SK-N-SH (cell line): ENCODE data around the gene CCDC91. TPM values are rescaled to one million over a fixed set of nuclear protein-coding genes. Genes with fewer than 3 reads are reported as not detected.

Source experiments
- CTCF ChIA-PET: fragments of 300-600, 350-600 bp; formaldehyde crosslinking; extraction: SDS; loops from one replicate; lab custom pipeline; 2021; lab: Yijun Ruan, JAX
- POLR2A ChIA-PET: fragments of 350-600 bp; sonication (Branson Sonifier 250); formaldehyde crosslinking; extraction: SDS; loops from one replicate; lab custom pipeline; 2020; ENCODE audit warnings: antibody characterized with exemption, inconsistent platforms; lab: Yijun Ruan, JAX
- DNase-seq: peaks from one replicate; pipeline ENCODE4 v3.0.0; 2012
- H2AFZ ChIP-seq: fragments of 200-600 bp; sonication (generic); 2 replicates; pipeline ENCODE4 v1.8.1; 2016; ENCODE audit warnings: antibody characterized with exemption, mild to moderate bottlenecking, low read depth
- H3F3A ChIP-seq: fragments of 200-600 bp; sonication (generic); replicated peaks from 2 replicates; pipeline ENCODE3; 2016; ENCODE audit warnings: antibody characterized with exemption, mild to moderate bottlenecking; ENCODE audit not compliant: insufficient read depth
- H3K27ac ChIP-seq, 2 experiments: fragments of 200-500 bp in 1 of 2; fragments of 200-600 bp in 1 of 2; sonication (Bioruptor generic) in 1 of 2; sonication (generic), shearing (Covaris generic) in 1 of 2; 2 replicates each; pipeline versions ENCODE4 v1.5.1 to v1.6.1; 2014 to 2016; ENCODE audit warnings: low read depth in 2 of 2, inconsistent platforms in 1 of 2, low read length in 1 of 2, mild to moderate bottlenecking in 1 of 2, mixed read lengths in 1 of 2
- H3K27me3 ChIP-seq: fragments of 200-600 bp; sonication (generic), shearing (Covaris generic); 2 replicates; pipeline ENCODE4 v1.6.1; 2016; ENCODE audit warnings: mixed run types; ENCODE audit not compliant: insufficient read depth
- H3K36me3 ChIP-seq, 2 experiments: fragments of 200-500 bp in 1 of 2; fragments of 200-600 bp in 1 of 2; sonication (Bioruptor generic) in 1 of 2; sonication (generic) in 1 of 2; replicated peaks in 1 of 2; 2 replicates each; pipeline versions ENCODE3 to v1.5.1; 2014 to 2016; ENCODE audit warnings: low read length in 1 of 2, mild to moderate bottlenecking in 1 of 2; ENCODE audit not compliant: insufficient read depth in 2 of 2, control insufficient read depth in 1 of 2
- H3K4me1 ChIP-seq, 2 experiments: fragments of 200-500 bp in 1 of 2; fragments of 200-600 bp in 1 of 2; sonication (Bioruptor generic) in 1 of 2; sonication (generic), shearing (Covaris generic) in 1 of 2; 2 replicates each; pipeline versions ENCODE4 v1.5.1 to v1.6.1; 2014 to 2016; ENCODE audit warnings: low read depth in 1 of 2, low read length in 1 of 2, mixed run types in 1 of 2; ENCODE audit not compliant: insufficient read depth in 2 of 2, control insufficient read depth in 1 of 2
- H3K4me2 ChIP-seq: fragments of 200-600 bp; sonication (generic), shearing (Covaris generic); 2 replicates; pipeline ENCODE4 v1.6.1; 2017; ENCODE audit warnings: mixed run types
- H3K4me3 ChIP-seq, 2 experiments: fragments of 200-500 bp in 1 of 2; fragments of 200-600 bp in 1 of 2; sonication (Bioruptor generic) in 1 of 2; sonication (generic), shearing (Covaris generic) in 1 of 2; 2 replicates each; pipeline versions ENCODE4 v1.5.1 to v1.8.1; 2014 to 2016; ENCODE audit warnings: low read depth in 2 of 2, inconsistent platforms in 1 of 2, low read length in 1 of 2, mild to moderate bottlenecking in 1 of 2, mixed read lengths in 1 of 2, moderate library complexity in 1 of 2
- H3K79me2 ChIP-seq: fragments of 200-600 bp; sonication (generic); 2 replicates; pipeline ENCODE4 v1.8.1; 2017; ENCODE audit warnings: mild to moderate bottlenecking; ENCODE audit not compliant: insufficient read depth
- H3K9ac ChIP-seq: fragments of 200-600 bp; sonication (generic); 2 replicates; pipeline ENCODE4 v1.6.1; 2017; ENCODE audit warnings: mixed run types
- H3K9me2 ChIP-seq: fragments of 200-600 bp; sonication (generic); 2 replicates; pipeline ENCODE4 v1.6.1; 2017; ENCODE audit warnings: mixed run types
- H3K9me3 ChIP-seq: fragments of 200-600 bp; sonication (generic); 2 replicates; pipeline ENCODE4 v1.6.1; 2017; ENCODE audit warnings: mixed run types, mild to moderate bottlenecking, moderate library complexity
- H4K20me1 ChIP-seq: fragments of 200-600 bp; sonication (generic); 2 replicates; pipeline ENCODE4 v1.6.1; 2017; ENCODE audit warnings: mild to moderate bottlenecking, mixed run types; ENCODE audit not compliant: insufficient read depth
- FOXM1 ChIP-seq: IDR thresholded peaks from 2 replicates; pipeline ENCODE4 v1.4.0; 2012; ENCODE audit warnings: low read depth, mild to moderate bottlenecking
- GABPA ChIP-seq: IDR thresholded peaks from 2 replicates; pipeline ENCODE4 v1.4.0; 2012; ENCODE audit warnings: low read depth, mild to moderate bottlenecking
- JUND ChIP-seq: IDR thresholded peaks from 2 replicates; pipeline ENCODE4 v1.4.0; 2012
- NFIC ChIP-seq: IDR thresholded peaks from 2 replicates; pipeline ENCODE4 v1.4.0; 2012; ENCODE audit warnings: borderline replicate concordance
- RAD21 ChIP-seq: IDR thresholded peaks from 2 replicates; pipeline ENCODE4 v1.6.1; 2012; ENCODE audit warnings: mild to moderate bottlenecking, low read length
- RFX5 ChIP-seq: IDR thresholded peaks from 2 replicates; pipeline ENCODE4 v1.6.1; 2012; ENCODE audit warnings: mild to moderate bottlenecking, improper control_type of control experiment, low read length
- TCF12 ChIP-seq: IDR thresholded peaks from 2 replicates; pipeline ENCODE4 v1.4.0; 2012
- YY1 ChIP-seq: IDR thresholded peaks from 2 replicates; pipeline ENCODE4 v1.4.0; 2012; ENCODE audit warnings: low read depth, mild to moderate bottlenecking
- WGBS: methylation state at CpG from one replicate; pipeline ENCODE4 v1.1.6; 2017; ENCODE audit warnings: low lambda C conversion rate; 5-methylcytosine and 5-hydroxymethylcytosine counted together
- polyA plus RNA-seq, 3 experiments: library from polyadenylated mRNA; depleted of rRNA; stranded (reverse); fragments of >200 nt; gene quantifications; 2 replicates each; pipeline ENCODE4 v1.2.3, GENCODE V29; 2012
- TF ChIP-seq, protein P1 (sequence below): IDR thresholded peaks from 2 replicates; pipeline ENCODE4 v1.4.0; 2012; ENCODE audit warnings: low read depth
- TF ChIP-seq, protein P2 (sequence below): IDR thresholded peaks from 2 replicates; pipeline ENCODE4 v1.4.0; 2012; ENCODE audit warnings: low read depth, borderline replicate concordance
- TF ChIP-seq, protein P3 (sequence below): IDR thresholded peaks from 2 replicates; pipeline ENCODE4; 2012
- TF ChIP-seq, protein P4 (sequence below): fragments of 150-350 bp; IDR thresholded peaks from 2 replicates; pipeline ENCODE4 v1.6.1; 2016; ENCODE audit warnings: mild to moderate bottlenecking, low read depth, low read length
- TF ChIP-seq, protein P5 (sequence below): fragments of 200-600 bp; sonication (generic); IDR thresholded peaks from 2 replicates; pipeline ENCODE4 v1.6.1; 2017; ENCODE audit warnings: antibody characterized with exemption, mild to moderate bottlenecking, moderate library complexity

The CCDC91 gene
- polyA plus RNA-seq, 1 of the 3 experiments (the other 2 are of a cell fraction): 13.0 TPM

DNA sequence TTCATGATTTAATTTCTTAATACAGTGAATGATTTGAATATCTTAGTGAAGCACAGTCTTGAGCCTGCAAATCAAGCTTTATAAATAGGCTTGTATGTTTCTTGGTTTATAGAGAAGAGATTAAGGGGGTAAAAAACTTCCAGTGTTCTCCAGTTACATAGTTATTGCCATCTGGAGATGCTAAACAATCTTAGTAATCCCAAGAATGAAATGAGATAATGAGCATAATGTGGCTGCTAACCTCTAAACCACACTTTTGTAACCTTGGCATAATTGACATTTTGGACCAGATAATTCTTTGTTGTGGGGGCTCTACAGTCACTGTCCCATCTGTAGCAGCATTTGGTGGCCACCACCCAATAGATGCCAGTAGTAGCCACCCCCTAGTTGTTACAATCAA lies 316.8 kb downstream of the CCDC91 start:
- Histone ChIP-seq H3K9ac (no peak overlapping the region), H3K9me2 (no peaks in the 10 kb centered on the region), H3K79me2 (no peaks in the 10 kb centered on the region), H3K4me3 (no peak overlapping the region), H3K9me3 (no peaks in the 10 kb centered on the region), H3K27ac (peak overlapping the region in 1 of 2 experiments; percentile 64; a peak in 1 of 4 replicates), H3K4me2 (no peak overlapping the region), H3K36me3 (no peaks in the 10 kb centered on the region), H3F3A (no peaks in the 10 kb centered on the region), H2AFZ (no peak overlapping the region), H4K20me1 (no peaks in the 10 kb centered on the region), H3K27me3 (no peaks in the 10 kb centered on the region), H3K4me1 (no peaks in the 10 kb centered on the region; a peak in 2 of 4 replicates)
- CTCF ChIA-PET: no interaction called here
- POLR2A ChIA-PET: no interaction called here
- TF ChIP-seq, protein P1, sequence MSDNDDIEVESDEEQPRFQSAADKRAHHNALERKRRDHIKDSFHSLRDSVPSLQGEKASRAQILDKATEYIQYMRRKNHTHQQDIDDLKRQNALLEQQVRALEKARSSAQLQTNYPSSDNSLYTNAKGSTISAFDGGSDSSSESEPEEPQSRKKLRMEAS: no peak
- TF ChIP-seq TCF12 (peak; percentile 69; the same call in 1 of the 2 replicates), JUND (no peak), NFIC (peak; percentile 13; the same call in 1 of the 2 replicates)
- TF ChIP-seq, protein P2, sequence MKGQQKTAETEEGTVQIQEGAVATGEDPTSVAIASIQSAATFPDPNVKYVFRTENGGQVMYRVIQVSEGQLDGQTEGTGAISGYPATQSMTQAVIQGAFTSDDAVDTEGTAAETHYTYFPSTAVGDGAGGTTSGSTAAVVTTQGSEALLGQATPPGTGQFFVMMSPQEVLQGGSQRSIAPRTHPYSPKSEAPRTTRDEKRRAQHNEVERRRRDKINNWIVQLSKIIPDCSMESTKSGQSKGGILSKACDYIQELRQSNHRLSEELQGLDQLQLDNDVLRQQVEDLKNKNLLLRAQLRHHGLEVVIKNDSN: no peak
- TF ChIP-seq, protein P3, sequence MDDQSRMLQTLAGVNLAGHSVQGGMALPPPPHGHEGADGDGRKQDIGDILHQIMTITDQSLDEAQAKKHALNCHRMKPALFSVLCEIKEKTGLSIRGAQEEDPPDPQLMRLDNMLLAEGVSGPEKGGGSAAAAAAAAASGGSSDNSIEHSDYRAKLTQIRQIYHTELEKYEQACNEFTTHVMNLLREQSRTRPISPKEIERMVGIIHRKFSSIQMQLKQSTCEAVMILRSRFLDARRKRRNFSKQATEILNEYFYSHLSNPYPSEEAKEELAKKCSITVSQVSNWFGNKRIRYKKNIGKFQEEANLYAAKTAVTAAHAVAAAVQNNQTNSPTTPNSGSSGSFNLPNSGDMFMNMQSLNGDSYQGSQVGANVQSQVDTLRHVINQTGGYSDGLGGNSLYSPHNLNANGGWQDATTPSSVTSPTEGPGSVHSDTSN: peak; percentile 17; the same call in 1 of the 2 replicates
- no peak for DNase-seq

DNA sequence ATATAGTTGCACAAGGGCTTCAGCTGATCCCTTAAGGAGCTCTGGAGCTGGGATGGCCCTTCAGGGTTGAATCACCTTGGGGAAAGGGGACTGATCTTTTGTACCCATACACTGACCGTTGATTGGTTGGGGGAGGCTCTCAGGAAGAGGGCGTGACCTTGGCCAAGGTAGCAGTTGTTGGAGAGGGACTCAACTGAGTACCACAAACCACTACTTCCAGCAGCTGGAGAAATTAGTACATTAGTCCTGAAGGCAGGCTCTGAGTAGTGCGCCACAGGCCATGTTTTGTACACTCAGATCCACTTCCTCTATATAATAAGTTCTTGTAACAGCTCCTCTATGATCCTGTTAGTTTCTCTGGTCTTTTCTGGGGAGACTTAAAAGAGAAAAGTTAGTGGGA lies 317.6 kb downstream of the CCDC91 start:
- H3K4me1 ChIP-seq: no peaks in the 10 kb centered on the region; a peak in 2 of 4 replicates
- no peak overlapping the region for H3K4me3 ChIP-seq
- 92% methylated on average over 3 of the region's 3 CpGs for WGBS
- H3K27ac ChIP-seq: peak overlapping the region in 1 of 2 experiments; percentile 58; a peak in 1 of 4 replicates
- no peak overlapping the region for H3K9ac ChIP-seq
- H3K4me2 ChIP-seq: no peak overlapping the region
- no peak for TF ChIP-seq RAD21
- TF ChIP-seq RFX5: no peak
- TF ChIP-seq, protein P4, sequence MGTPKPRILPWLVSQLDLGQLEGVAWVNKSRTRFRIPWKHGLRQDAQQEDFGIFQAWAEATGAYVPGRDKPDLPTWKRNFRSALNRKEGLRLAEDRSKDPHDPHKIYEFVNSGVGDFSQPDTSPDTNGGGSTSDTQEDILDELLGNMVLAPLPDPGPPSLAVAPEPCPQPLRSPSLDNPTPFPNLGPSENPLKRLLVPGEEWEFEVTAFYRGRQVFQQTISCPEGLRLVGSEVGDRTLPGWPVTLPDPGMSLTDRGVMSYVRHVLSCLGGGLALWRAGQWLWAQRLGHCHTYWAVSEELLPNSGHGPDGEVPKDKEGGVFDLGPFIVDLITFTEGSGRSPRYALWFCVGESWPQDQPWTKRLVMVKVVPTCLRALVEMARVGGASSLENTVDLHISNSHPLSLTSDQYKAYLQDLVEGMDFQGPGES: no peak
- no peak for TF ChIP-seq FOXM1
- TF ChIP-seq, protein P1: no peak
- no peak for TF ChIP-seq YY1
- TF ChIP-seq, protein P5, sequence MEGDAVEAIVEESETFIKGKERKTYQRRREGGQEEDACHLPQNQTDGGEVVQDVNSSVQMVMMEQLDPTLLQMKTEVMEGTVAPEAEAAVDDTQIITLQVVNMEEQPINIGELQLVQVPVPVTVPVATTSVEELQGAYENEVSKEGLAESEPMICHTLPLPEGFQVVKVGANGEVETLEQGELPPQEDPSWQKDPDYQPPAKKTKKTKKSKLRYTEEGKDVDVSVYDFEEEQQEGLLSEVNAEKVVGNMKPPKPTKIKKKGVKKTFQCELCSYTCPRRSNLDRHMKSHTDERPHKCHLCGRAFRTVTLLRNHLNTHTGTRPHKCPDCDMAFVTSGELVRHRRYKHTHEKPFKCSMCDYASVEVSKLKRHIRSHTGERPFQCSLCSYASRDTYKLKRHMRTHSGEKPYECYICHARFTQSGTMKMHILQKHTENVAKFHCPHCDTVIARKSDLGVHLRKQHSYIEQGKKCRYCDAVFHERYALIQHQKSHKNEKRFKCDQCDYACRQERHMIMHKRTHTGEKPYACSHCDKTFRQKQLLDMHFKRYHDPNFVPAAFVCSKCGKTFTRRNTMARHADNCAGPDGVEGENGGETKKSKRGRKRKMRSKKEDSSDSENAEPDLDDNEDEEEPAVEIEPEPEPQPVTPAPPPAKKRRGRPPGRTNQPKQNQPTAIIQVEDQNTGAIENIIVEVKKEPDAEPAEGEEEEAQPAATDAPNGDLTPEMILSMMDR: no peak
- no peak for TF ChIP-seq GABPA
- no peaks in the 10 kb centered on the region for H4K20me1 ChIP-seq
- H3K27me3 ChIP-seq: no peaks in the 10 kb centered on the region
- no peaks in the 10 kb centered on the region for H3F3A ChIP-seq
- CTCF ChIA-PET: interaction anchor here (1.0 kb wide), 1 partner anchor 36 kb away, joined by 3 read pairs; no protein-coding TSS in a partner anchor
- H3K9me3 ChIP-seq: no peaks in the 10 kb centered on the region
- no peak for DNase-seq
- no peaks in the 10 kb centered on the region for H3K9me2 ChIP-seq
- H3K36me3 ChIP-seq: no peaks in the 10 kb centered on the region
- H3K79me2 ChIP-seq: no peaks in the 10 kb centered on the region
- POLR2A ChIA-PET: no interaction called here
- H2AFZ ChIP-seq: no peak overlapping the region
